H9 (cell line): ENCODE measurements around the gene LPP. TPM values are rescaled to one million over a fixed set of nuclear protein-coding genes. Genes with fewer than 3 reads are reported as not detected.

Source experiments
- DNase-seq: peaks from one replicate; pipeline ENCODE4 v3.0.0-alpha.2; 2017
- H2AFZ ChIP-seq: one replicate; pipeline ENCODE4 v1.6.1; 2013; ENCODE audit warnings: mild to moderate bottlenecking, low read length, control low read depth, moderate library complexity
- H2AK5ac ChIP-seq: 2 replicates; pipeline ENCODE4 v1.6.1; 2013; ENCODE audit warnings: low read length, control low read depth, mixed read lengths; ENCODE audit not compliant: insufficient read length
- H2BK120ac ChIP-seq: one replicate; pipeline ENCODE4 v1.6.1; 2013; ENCODE audit warnings: low read depth, mild to moderate bottlenecking, low read length, control low read depth, inconsistent platforms; ENCODE audit not compliant: poor library complexity, severe bottlenecking
- H2BK12ac ChIP-seq: 2 replicates; pipeline ENCODE4 v1.6.1; 2013; ENCODE audit warnings: low read length, control low read depth, mixed read lengths, low read depth; ENCODE audit not compliant: insufficient read length
- H2BK15ac ChIP-seq: 2 replicates; pipeline ENCODE4 v1.6.1; 2013; ENCODE audit warnings: low read depth, low read length, control low read depth
- H2BK20ac ChIP-seq: one replicate; pipeline ENCODE4 v1.6.1; 2013; ENCODE audit warnings: low read depth, mild to moderate bottlenecking, low read length, control low read depth, inconsistent platforms; ENCODE audit not compliant: poor library complexity, severe bottlenecking
- H2BK5ac ChIP-seq: 2 replicates; pipeline ENCODE4 v1.6.1; 2013; ENCODE audit warnings: low read length, control low read depth, mixed read lengths; ENCODE audit not compliant: insufficient read length
- H3K14ac ChIP-seq: 2 replicates; pipeline ENCODE4 v1.6.1; 2013; ENCODE audit warnings: low read length, control low read depth; ENCODE audit not compliant: insufficient read depth
- H3K18ac ChIP-seq: 2 replicates; pipeline ENCODE4 v1.6.1; 2013; ENCODE audit warnings: low read depth, mild to moderate bottlenecking, mixed read lengths, low read length, control low read depth; ENCODE audit not compliant: insufficient read length
- H3K23ac ChIP-seq: 2 replicates; pipeline ENCODE4 v1.6.1; 2013; ENCODE audit warnings: low read length, control low read depth, mixed read lengths, low read depth; ENCODE audit not compliant: insufficient read length
- H3K23me2 ChIP-seq: 2 replicates; pipeline ENCODE4 v1.6.1; 2013; ENCODE audit warnings: low read depth, mild to moderate bottlenecking, mixed read lengths, low read length, control low read depth; ENCODE audit not compliant: insufficient read length, poor library complexity, severe bottlenecking
- H3K27ac ChIP-seq: 2 replicates; pipeline ENCODE4 v1.5.1; 2013; ENCODE audit warnings: low read length, control low read depth, mixed read lengths, low read depth; ENCODE audit not compliant: insufficient read length
- H3K27me3 ChIP-seq: 2 replicates; pipeline ENCODE4 v1.6.1; 2013; ENCODE audit warnings: low read length, control low read depth, inconsistent platforms; ENCODE audit not compliant: insufficient read depth
- H3K4ac ChIP-seq: 2 replicates; pipeline ENCODE4 v1.6.1; 2013; ENCODE audit warnings: low read depth, mild to moderate bottlenecking, control low read depth, inconsistent platforms, low read length, moderate library complexity
- H3K4me1 ChIP-seq: 2 replicates; pipeline ENCODE4 v1.6.1; 2013; ENCODE audit warnings: low read length, control low read depth, inconsistent platforms; ENCODE audit not compliant: insufficient read depth
- H3K4me2 ChIP-seq: 2 replicates; pipeline ENCODE4 v1.6.1; 2013; ENCODE audit warnings: low read length, control low read depth, mixed read lengths; ENCODE audit not compliant: insufficient read length, insufficient read depth
- H3K56ac ChIP-seq: 2 replicates; pipeline ENCODE4 v1.6.1; 2013; ENCODE audit warnings: low read depth, mild to moderate bottlenecking, mixed read lengths, low read length, control low read depth; ENCODE audit not compliant: insufficient read length
- H3K79me1 ChIP-seq: 2 replicates; pipeline ENCODE4 v1.6.1; 2013; ENCODE audit warnings: low read depth, mild to moderate bottlenecking, moderate library complexity, low read length, control low read depth, inconsistent platforms; ENCODE audit not compliant: insufficient read depth, poor library complexity, severe bottlenecking
- H3K79me2 ChIP-seq: 2 replicates; pipeline ENCODE4 v1.6.1; 2013; ENCODE audit warnings: low read length, control low read depth, inconsistent platforms; ENCODE audit not compliant: insufficient read depth
- H3K9ac ChIP-seq: 2 replicates; pipeline ENCODE4 v1.6.1; 2013; ENCODE audit warnings: low read length, control low read depth, mixed read lengths; ENCODE audit not compliant: insufficient read length; ENCODE audit errors: extremely low read depth
- H3K9me3 ChIP-seq: one replicate; pipeline ENCODE4 v1.6.1; 2013; ENCODE audit warnings: low read depth, low read length, inconsistent platforms; ENCODE audit not compliant: control insufficient read depth
- H3T11ph ChIP-seq: one replicate; pipeline ENCODE4 v1.6.1; 2013; ENCODE audit warnings: mild to moderate bottlenecking, low read length, control low read depth, inconsistent platforms
- H4K20me1 ChIP-seq: one replicate; pipeline ENCODE4 v1.6.1; 2013; ENCODE audit not compliant: control insufficient read depth, insufficient read length, insufficient read depth
- H4K5ac ChIP-seq: 2 replicates; pipeline ENCODE4 v1.6.1; 2013; ENCODE audit warnings: low read depth, mild to moderate bottlenecking, mixed read lengths, low read length, control low read depth; ENCODE audit not compliant: insufficient read length
- H4K8ac ChIP-seq: replicated peaks from 2 replicates; pipeline ENCODE4 v1.6.1; 2013; ENCODE audit warnings: low read length, control low read depth, mixed read lengths, low read depth; ENCODE audit not compliant: insufficient read length
- H4K91ac ChIP-seq: 2 replicates; pipeline ENCODE4 v1.6.1; 2013; ENCODE audit warnings: low read depth, mild to moderate bottlenecking, moderate library complexity, mixed read lengths, low read length, control low read depth; ENCODE audit not compliant: insufficient read length
- H3K27ac Mint-ChIP-seq, 3 experiments: 2 replicates in 2 of 3; 3 replicates in 1 of 3; pipeline ENCODE4 v1.8.0; 2020 to 2021; ENCODE audit warnings: mixed read lengths in 3 of 3, mild to moderate bottlenecking in 1 of 3, moderate library complexity in 1 of 3
- H3K27me3 Mint-ChIP-seq: 2 replicates; pipeline ENCODE4 v1.8.0; 2021; ENCODE audit warnings: low read depth, mild to moderate bottlenecking, moderate library complexity, mixed read lengths
- H3K36me3 Mint-ChIP-seq, 3 experiments: 2 replicates in 2 of 3; 3 replicates in 1 of 3; pipeline ENCODE4 v1.8.0; 2020 to 2021; ENCODE audit warnings: low read depth in 3 of 3, mixed read lengths in 3 of 3; ENCODE audit not compliant: insufficient read depth in 1 of 3
- H3K4me1 Mint-ChIP-seq, 2 experiments: 2 replicates each; pipeline ENCODE4 v1.8.0; 2020; ENCODE audit warnings: mixed read lengths in 2 of 2
- H3K4me3 Mint-ChIP-seq, 2 experiments: 2 replicates in 1 of 2; 3 replicates in 1 of 2; pipeline ENCODE4 v1.8.0; 2020 to 2021; ENCODE audit warnings: mild to moderate bottlenecking in 2 of 2, mixed read lengths in 2 of 2, moderate library complexity in 1 of 2
- H3K9me3 Mint-ChIP-seq, 2 experiments: 2 replicates in 1 of 2; 3 replicates in 1 of 2; pipeline ENCODE4 v1.8.0; 2020; ENCODE audit warnings: mild to moderate bottlenecking in 2 of 2, mixed read lengths in 2 of 2, moderate library complexity in 1 of 2
- WGBS: extraction: QIAGEN DNeasy Blood & Tissue Kit; methylation state at CpG from one replicate; pipeline ENCODE4 v1.1.7; 2013; ENCODE audit warnings: missing lambda C conversion rate, low lambda C conversion rate, mixed read lengths; ENCODE audit not compliant: insufficient read length; ENCODE audit errors: extremely low coverage; 5-methylcytosine and 5-hydroxymethylcytosine counted together
- total RNA-seq: library from RNA; stranded (reverse); gene quantifications from 2 replicates; pipeline ENCODE4 v1.2.1, GENCODE V29; 2021
- TF ChIP-seq, protein P1 (sequence below): fragments of 200-600 bp; sonication (generic); conservative IDR thresholded peaks from 3 replicates; pipeline ENCODE4 v1.8.0; 2021; ENCODE audit warnings: antibody characterized with exemption, mild to moderate bottlenecking

LPP gene
- total RNA-seq, 1 experiment from 2014 or later, result 64.6 TPM

DNA sequence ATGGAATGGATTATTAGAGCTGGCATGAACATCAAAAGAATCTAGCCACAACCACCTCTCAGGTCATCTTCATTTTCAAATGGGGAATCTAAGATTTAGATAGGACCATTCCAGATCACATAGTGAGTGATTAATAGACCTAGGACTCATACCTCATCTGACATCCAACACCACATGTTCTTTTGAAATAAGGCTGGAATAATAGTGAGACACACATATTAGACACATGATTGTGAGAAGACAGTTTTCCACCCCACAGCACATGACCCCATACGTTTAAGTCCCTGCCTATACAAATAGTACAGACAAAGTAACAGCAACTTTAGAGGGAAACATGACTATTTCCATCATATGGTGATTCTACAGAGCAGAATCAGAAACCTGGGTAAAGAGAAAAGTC, 673.1 kb downstream of the LPP start:
- Histone ChIP-seq H2BK12ac (no peak overlapping the region), H3K14ac (no peak overlapping the region), H2AK5ac (no peak overlapping the region), H3K4me2 (no peak overlapping the region), H3K27me3 (no peaks in the 10 kb centered on the region), H4K8ac (no peak overlapping the region), H4K91ac (no peak overlapping the region), H3K18ac (no peak overlapping the region), H3K23ac (no peak overlapping the region), H2BK20ac (no peak overlapping the region), H3K9me3 (no peaks in the 10 kb centered on the region), H2BK15ac (no peak overlapping the region), H3K56ac (no peak overlapping the region), H2AFZ (no peak overlapping the region), H2BK120ac (no peak overlapping the region), H3K27ac (no peak overlapping the region), H3K23me2 (no peaks in the 10 kb centered on the region), H4K20me1 (no peaks in the 10 kb centered on the region), H3K4ac (no peak overlapping the region), H3K9ac (no peak overlapping the region), H3T11ph (no peak overlapping the region), H2BK5ac (no peak overlapping the region), H4K5ac (no peak overlapping the region), H3K79me1 (no peaks in the 10 kb centered on the region), H3K4me1 (no peaks in the 10 kb centered on the region), H3K79me2 (no peaks in the 10 kb centered on the region)
- H3K27ac Mint-ChIP-seq, result no peak overlapping the region
- TF ChIP-seq, protein P1, sequence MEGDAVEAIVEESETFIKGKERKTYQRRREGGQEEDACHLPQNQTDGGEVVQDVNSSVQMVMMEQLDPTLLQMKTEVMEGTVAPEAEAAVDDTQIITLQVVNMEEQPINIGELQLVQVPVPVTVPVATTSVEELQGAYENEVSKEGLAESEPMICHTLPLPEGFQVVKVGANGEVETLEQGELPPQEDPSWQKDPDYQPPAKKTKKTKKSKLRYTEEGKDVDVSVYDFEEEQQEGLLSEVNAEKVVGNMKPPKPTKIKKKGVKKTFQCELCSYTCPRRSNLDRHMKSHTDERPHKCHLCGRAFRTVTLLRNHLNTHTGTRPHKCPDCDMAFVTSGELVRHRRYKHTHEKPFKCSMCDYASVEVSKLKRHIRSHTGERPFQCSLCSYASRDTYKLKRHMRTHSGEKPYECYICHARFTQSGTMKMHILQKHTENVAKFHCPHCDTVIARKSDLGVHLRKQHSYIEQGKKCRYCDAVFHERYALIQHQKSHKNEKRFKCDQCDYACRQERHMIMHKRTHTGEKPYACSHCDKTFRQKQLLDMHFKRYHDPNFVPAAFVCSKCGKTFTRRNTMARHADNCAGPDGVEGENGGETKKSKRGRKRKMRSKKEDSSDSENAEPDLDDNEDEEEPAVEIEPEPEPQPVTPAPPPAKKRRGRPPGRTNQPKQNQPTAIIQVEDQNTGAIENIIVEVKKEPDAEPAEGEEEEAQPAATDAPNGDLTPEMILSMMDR, result no peak
- no CpG with 5 or more reads among the region's 1 CpG for WGBS
- no peak for DNase-seq
- H3K36me3 Mint-ChIP-seq, result no peaks in the 10 kb centered on the region
- no peak overlapping the region for H3K4me3 Mint-ChIP-seq
- H3K4me1 Mint-ChIP-seq, result no peaks in the 10 kb centered on the region
- H3K27me3 Mint-ChIP-seq, result no peaks in the 10 kb centered on the region
- no peaks in the 10 kb centered on the region for H3K9me3 Mint-ChIP-seq
